KBM-7 (cell line): Measurements from ENCODE around the gene ZNF234.
"Not testable (repeated sequence)": the region's sequence is repeated elsewhere in the genome, so short reads cannot be mapped to it uniquely, and the experiment has no call there.

Experiments used
- DNase-seq: peaks from one replicate; pipeline ENCODE4 v3.0.0-alpha.2; 2015
- in situ Hi-C: fragments of 300-500 bp; cut with MboI; formaldehyde crosslinking; loops from 2 replicates; pipeline ENCODE4 v1.14.3; 2020; ENCODE audit warnings: low sequenced_read_pairs, low pct_unique_long_range_greater_than_20kb, mixed read lengths

Gene ZNF234

GRCh38 chr19:44141191-44142058 lies at the start of gene ZNF234:
Gene ZNF234, plus strand, starts transcription at chr19:44141554. Its CDS starts 3,079 bp downstream, at chr19:44144633.
- DNase-seq, result peak; percentile 83
- in situ Hi-C loops, result no loop called here

- in situ Hi-C loops, result no loop called here
Measured at GRCh38 chr19:44092108-44092507, 49.2 kb upstream of the ZNF234 start.

GRCh38 chr19:44093931-44094765 lies 47.2 kb upstream of the ZNF234 start, which contains the start of gene ZNF224:
Gene ZNF224, plus strand, starts transcription at chr19:44094361. Its CDS starts 3,513 bp downstream, at chr19:44097874.
- peak; percentile 93 for DNase-seq
- in situ Hi-C loops, result no loop called here

More at GRCh38 chr19:44092108-44092507, 49.2 kb upstream of the ZNF234 start:
- DNase-seq, result no peak

- no peak for DNase-seq
- in situ Hi-C loops, result no loop called here
Measured at GRCh38 chr19:44107751-44108150, 33.6 kb upstream of the ZNF234 start.

GRCh38 chr19:44109458-44109857 lies 31.9 kb upstream of the ZNF234 start:
- in situ Hi-C loops, result no loop called here

GRCh38 chr19:44111910-44112463 lies 29.4 kb upstream of the ZNF234 start:
- no peak for DNase-seq
- in situ Hi-C loops, result no loop called here

More at GRCh38 chr19:44109458-44109857, 31.9 kb upstream of the ZNF234 start:
- DNase-seq, result no peak

GRCh38 chr19:44112802-44113137 lies 28.6 kb upstream of the ZNF234 start:
- DNase-seq, result no peak
- in situ Hi-C loops, result no loop called here

- DNase-seq, result peak; percentile 98
- in situ Hi-C loops, result no loop called here
Measured at GRCh38 chr19:44113138-44113783, 28.1 kb upstream of the ZNF234 start, which contains the start of gene ZNF225. Gene ZNF225, plus strand, starts transcription at chr19:44113399. Its CDS starts 2,429 bp downstream, at chr19:44115828.

- peak; percentile 32 for DNase-seq
- in situ Hi-C loops, result no loop called here
Measured at GRCh38 chr19:44113784-44114390, 27.5 kb upstream of the ZNF234 start.

GRCh38 chr19:44121162-44121561 lies 20.2 kb upstream of the ZNF234 start:
- DNase-seq, in situ Hi-C loops: not testable (repeated sequence)

- in situ Hi-C loops, result no loop called here
- no peak for DNase-seq
Measured at GRCh38 chr19:44131955-44132354, 9.4 kb upstream of the ZNF234 start.

GRCh38 chr19:44142059-44142433 lies 692 bp downstream of the ZNF234 start:
- DNase-seq, result no peak
- in situ Hi-C loops, result no loop called here

GRCh38 chr19:44149776-44150175 lies 8.4 kb downstream of the ZNF234 start:
- DNase-seq, result no peak
- in situ Hi-C loops, result no loop called here

- no peak for DNase-seq
- in situ Hi-C loops, result no loop called here
Measured at GRCh38 chr19:44151491-44151890, 10.1 kb downstream of the ZNF234 start.

- no peak for DNase-seq
- in situ Hi-C loops, result no loop called here
Measured at GRCh38 chr19:44156475-44156874, 15.1 kb downstream of the ZNF234 start.

- in situ Hi-C loops, result no loop called here
- DNase-seq, result no peak
Measured at GRCh38 chr19:44163789-44164188, 22.4 kb downstream of the ZNF234 start.

GRCh38 chr19:44164327-44164672 lies 22.9 kb downstream of the ZNF234 start:
- in situ Hi-C loops, result no loop called here
- DNase-seq, result no peak

GRCh38 chr19:44164673-44165512 lies 23.5 kb downstream of the ZNF234 start, which contains the start of gene ZNF226:
Gene ZNF226, plus strand, starts transcription at chr19:44165100. Its CDS starts 4,981 bp downstream, at chr19:44170081.
- in situ Hi-C loops, result no loop called here
- DNase-seq, result peak; percentile 97
